HepG2 (cell line): ENCODE results near the gene TOMM40L. TPM values are rescaled to one million over a fixed set of nuclear protein-coding genes. Genes with fewer than 3 reads are reported as not detected.

Experiments
- ADNP ChIP-seq: sonication (generic); formaldehyde crosslinking; IDR thresholded peaks from 2 replicates; pipeline ENCODE4 v1.4.0; 2020; ENCODE audit warnings: missing genetic modification reagents
- ARID5B ChIP-seq: IDR thresholded peaks from 2 replicates; pipeline ENCODE4 v1.4.0; 2020; ENCODE audit warnings: mild to moderate bottlenecking, missing genetic modification reagents
- CBX5 ChIP-seq: sonication (generic); formaldehyde crosslinking; IDR thresholded peaks from 2 replicates; pipeline ENCODE4 v1.4.0; 2020; ENCODE audit warnings: missing genetic modification reagents, borderline replicate concordance
- E2F2 ChIP-seq: sonication (generic); formaldehyde crosslinking; IDR thresholded peaks from 2 replicates; pipeline ENCODE4 v1.4.0; 2020; ENCODE audit warnings: missing genetic modification reagents, borderline replicate concordance
- IRF9 ChIP-seq: sonication (generic); formaldehyde crosslinking; IDR thresholded peaks from 2 replicates; pipeline ENCODE4 v1.8.0; 2022; ENCODE audit warnings: missing genetic modification reagents, mild to moderate bottlenecking, borderline replicate concordance
- NFKBIZ ChIP-seq: IDR thresholded peaks from 2 replicates; pipeline ENCODE4 v1.6.1; 2018; ENCODE audit warnings: missing genetic modification reagents, missing compliant biosample characterization
- PBX3 ChIP-seq: sonication (generic); formaldehyde crosslinking; IDR thresholded peaks from 2 replicates; pipeline ENCODE4 v1.8.1; 2023; ENCODE audit warnings: missing genetic modification reagents, inconsistent platforms, borderline replicate concordance
- PHB2 ChIP-seq: fragments of 450-650 bp; IDR thresholded peaks from 2 replicates; pipeline ENCODE4 v1.6.1; 2018; ENCODE audit not compliant: partially characterized antibody
- SAP130 ChIP-seq: IDR thresholded peaks from 2 replicates; pipeline ENCODE4 v1.6.1; 2016; ENCODE audit warnings: low read depth
- SOX6 ChIP-seq, 2 experiments: fragments of 450-650 bp in 1 of 2; sonication (generic) in 1 of 2; formaldehyde crosslinking in 1 of 2; IDR thresholded peaks; 2 replicates each; pipeline versions ENCODE4 v1.4.0 to v1.6.1; 2017 to 2020; ENCODE audit warnings: antibody characterized with exemption in 1 of 2, mild to moderate bottlenecking in 1 of 2, missing genetic modification reagents in 1 of 2
- TAF15 ChIP-seq: fragments of 200-400 bp; formaldehyde crosslinking; IDR thresholded peaks from one replicate; pipeline ENCODE4 v1.6.1; 2018; ENCODE audit warnings: mild to moderate bottlenecking, low read depth, low read length; ENCODE audit not compliant: poor library complexity, severe bottlenecking
- YY1 ChIP-seq: IDR thresholded peaks from 2 replicates; pipeline ENCODE4 v1.6.1; 2011; ENCODE audit warnings: low read length, low read depth, moderate library complexity, mild to moderate bottlenecking; ENCODE audit not compliant: insufficient read depth, insufficient replicate concordance
- ZNF280B ChIP-seq: sonication (generic); formaldehyde crosslinking; IDR thresholded peaks from 2 replicates; pipeline ENCODE4 v1.5.0; 2020; ENCODE audit warnings: missing genetic modification reagents, mild to moderate bottlenecking, borderline replicate concordance
- ZNF281 ChIP-seq: sonication (generic); formaldehyde crosslinking; IDR thresholded peaks from 2 replicates; pipeline ENCODE4 v1.4.0; 2020; ENCODE audit warnings: missing genetic modification reagents, borderline replicate concordance
- ZNF292 ChIP-seq: sonication (generic); formaldehyde crosslinking; IDR thresholded peaks from 2 replicates; pipeline ENCODE4 v1.8.1; 2022; ENCODE audit warnings: mild to moderate bottlenecking, low read depth, missing genetic modification reagents, borderline replicate concordance
- ZNF644 ChIP-seq: IDR thresholded peaks from 2 replicates; pipeline ENCODE4 v1.6.1; 2016; ENCODE audit warnings: low read depth
- ZNF709 ChIP-seq: sonication (generic); formaldehyde crosslinking; IDR thresholded peaks from 2 replicates; pipeline ENCODE4 v1.5.0; 2020; ENCODE audit warnings: mild to moderate bottlenecking, missing genetic modification reagents
- polyA plus RNA-seq, 8 experiments: library from polyadenylated mRNA; depleted of rRNA in 3 of 8; stranded (reverse) in 7 of 8; unstranded in 1 of 8; fragments of >200 nt; fragmentation: Illumina TruSeq in 4 of 8; extraction: Trizol in 4 of 8; gene quantifications; 2 replicates each; pipeline versions ENCODE4 v1.2.1 to v1.2.3, GENCODE V29; 2011 to 2016; ENCODE audit warnings: low read depth in 4 of 8, missing spikeins in 1 of 8, mixed read lengths in 1 of 8; ENCODE audit not compliant: insufficient read depth in 1 of 8
- total RNA-seq, 5 experiments: library from RNA; depleted of rRNA; stranded (reverse); fragments of >200 nt; fragmentation: Illumina TruSeq; extraction: Trizol; gene quantifications; 2 replicates each; pipeline ENCODE4 v1.2.3, GENCODE V29; 2016; ENCODE audit warnings: low read depth in 1 of 5

The TOMM40L gene
- total and polyA plus RNA-seq, 2 of the 13 experiments (the other 11 are each of a cell fraction or from before 2014, with no cell fraction given), result 14.1 to 26.2 TPM

- no peak for TF ChIP-seq YY1
- TF ChIP-seq ZNF280B (CRISPR knock-in tag), result no peak
- no peak for TF ChIP-seq ARID5B (CRISPR knock-in tag)
- no peak for TF ChIP-seq SOX6 (IDR thresholded peaks at IDR 0.05)
- peak; percentile 30; the same call in 1 of the 2 replicates for TF ChIP-seq SOX6 (CRISPR knock-in tag; IDR thresholded peaks at IDR 0.05)
- TF ChIP-seq ZNF292 (CRISPR knock-in tag), result no peak
- no peak for TF ChIP-seq ADNP
- TF ChIP-seq SAP130 (CRISPR knock-in tag), result peak; percentile 46; the same call in 1 of the 2 replicates
- TF ChIP-seq ZNF644 (CRISPR knock-in tag), result no peak
- TF ChIP-seq ZNF281 (CRISPR knock-in tag), result no peak
- no peak for TF ChIP-seq TAF15
- TF ChIP-seq PHB2, result no peak
- TF ChIP-seq PBX3 (CRISPR knock-in tag), result no peak
- no peak for TF ChIP-seq CBX5 (CRISPR knock-in tag)
- no peak for TF ChIP-seq NFKBIZ (CRISPR knock-in tag)
- no peak for TF ChIP-seq E2F2 (CRISPR knock-in tag)
- no peak for TF ChIP-seq ZNF709 (CRISPR knock-in tag)
- TF ChIP-seq IRF9 (CRISPR knock-in tag), result no peak
Measured at GRCh38 chr1:161200421-161200991, 25.4 kb upstream of the TOMM40L start (continued).
